ENCODE results near the gene OLR1. TPM values are rescaled to one million over a fixed set of nuclear protein-coding genes. Genes with fewer than 3 reads are reported as not detected.
A peak's percentile ranks its signal among the peaks of the same experiment; 100 is the strongest.

Gene OLR1
- total RNA-seq, 2 experiments from 2014 or later: not detected

GRCh38 chr12:10165421-10165820 lies 6.5 kb downstream of the OLR1 start:
- CTCF ChIA-PET: no interaction called here

GRCh38 chr12:10163084-10163483 lies 8.8 kb downstream of the OLR1 start:
- no peak for DNase-seq
- CTCF ChIA-PET: interaction anchor here (1.7 kb wide), 1 partner anchor 11 kb away, joined by 5 read pairs; no protein-coding TSS in a partner anchor
- POLR2A ChIA-PET: no interaction called here
- Mint-ChIP-seq H3K4me3 (no peak overlapping the region), H3K27ac (no peak overlapping the region), H3K27me3 (ENCODE audit: low read depth) (peaks cover 25% of the 10 kb centered on the region), H3K36me3 (ENCODE audit: low read depth) (no peaks in the 10 kb centered on the region), H3K4me1 (ENCODE audit: low read depth) (no peaks in the 10 kb centered on the region), H3K9me3 (ENCODE audit: insufficient read depth) (no peaks in the 10 kb centered on the region)
- ATAC-seq: no peak

More at GRCh38 chr12:10165421-10165820, 6.5 kb downstream of the OLR1 start:
- POLR2A ChIA-PET: no interaction called here
- ATAC-seq (no peak), DNase-seq (no peak)
- Mint-ChIP-seq H3K9me3 (ENCODE audit: insufficient read depth) (no peaks in the 10 kb centered on the region), H3K36me3 (ENCODE audit: low read depth) (no peaks in the 10 kb centered on the region), H3K4me1 (ENCODE audit: low read depth) (no peaks in the 10 kb centered on the region), H3K4me3 (no peak overlapping the region), H3K27ac (no peak overlapping the region), H3K27me3 (ENCODE audit: low read depth) (peaks cover 24% of the 10 kb centered on the region)

DNA sequence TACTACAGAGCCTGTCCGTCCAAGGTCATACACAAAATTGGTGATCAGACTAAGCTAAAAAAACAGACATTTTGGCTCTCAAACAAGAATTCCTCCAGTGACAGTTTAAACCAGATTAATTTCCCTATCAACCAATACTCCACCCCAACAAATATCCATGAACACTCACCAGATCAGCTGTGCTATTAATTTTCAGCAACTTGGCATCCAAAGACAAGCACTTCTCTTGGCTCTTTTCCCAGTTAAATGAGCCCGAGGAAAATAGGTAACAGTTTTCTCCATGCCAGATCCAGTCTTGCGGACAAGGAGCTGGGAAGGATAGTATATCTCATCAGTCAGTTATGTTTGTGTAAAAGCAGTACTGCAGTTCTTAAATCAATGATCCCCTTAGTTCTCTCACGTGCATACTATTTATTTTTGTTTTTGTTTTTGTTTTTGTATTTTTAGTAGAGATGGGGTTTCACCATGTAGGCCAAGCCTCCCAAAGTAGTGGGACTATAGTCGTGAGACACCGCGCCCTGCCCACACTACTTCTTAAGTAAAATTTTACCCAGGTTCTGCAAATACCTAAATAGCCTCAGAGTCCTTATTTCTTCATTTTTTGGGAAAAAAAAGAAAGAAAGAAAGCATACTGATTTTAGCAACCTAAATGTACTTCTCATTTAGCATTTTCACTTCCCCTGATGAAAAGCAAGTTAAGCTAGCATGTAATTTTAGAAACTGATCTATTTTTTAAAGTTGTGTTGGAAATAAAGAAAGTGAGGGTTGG lies 11.1 kb downstream of the OLR1 start:
- Mint-ChIP-seq H3K36me3 (ENCODE audit: low read depth) (no peaks in the 10 kb centered on the region), H3K4me1 (ENCODE audit: low read depth) (no peaks in the 10 kb centered on the region), H3K27ac (no peak overlapping the region), H3K4me3 (no peak overlapping the region), H3K27me3 (ENCODE audit: low read depth) (peaks cover 28% of the 10 kb centered on the region), H3K9me3 (ENCODE audit: insufficient read depth) (no peaks in the 10 kb centered on the region)
- ChIA-PET POLR2A (no interaction called here), CTCF (interaction anchor here (1.3 to 1.6 kb wide), 2 partner anchors 17 to 30 kb away, joined by 3 to 8 read pairs; no protein-coding TSS in a partner anchor)
- DNase-seq (no peak), ATAC-seq (no peak)

DNA sequence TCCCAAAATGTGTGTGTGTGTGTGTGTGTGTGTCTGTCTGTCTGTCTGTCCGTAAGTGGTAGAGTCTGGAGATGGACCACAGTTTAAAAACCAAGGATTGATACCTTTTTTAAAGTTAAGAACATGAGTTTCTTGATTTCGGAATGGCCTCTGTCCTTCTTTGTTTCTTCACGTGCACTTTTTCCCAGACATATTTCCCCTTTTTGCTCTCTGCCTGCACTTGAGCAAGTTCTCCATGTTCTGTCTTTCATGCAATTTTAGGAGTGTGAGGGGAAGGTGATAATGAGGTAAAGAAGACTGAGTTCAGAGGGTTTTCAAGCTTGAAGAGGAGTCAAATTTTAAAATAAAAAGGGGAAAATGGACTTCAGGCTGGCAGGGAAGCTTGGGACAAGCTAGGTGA lies 12.7 kb downstream of the OLR1 start:
- ATAC-seq: no peak
- H3K9me3 Mint-ChIP-seq (ENCODE audit: insufficient read depth): no peaks in the 10 kb centered on the region

GRCh38 chr12:10158406-10158805 lies 13.5 kb downstream of the OLR1 start:
- Mint-ChIP-seq H3K36me3 (ENCODE audit: low read depth) (no peaks in the 10 kb centered on the region), H3K27ac (no peak overlapping the region), H3K4me1 (ENCODE audit: low read depth) (peaks cover 9% of the 10 kb centered on the region), H3K27me3 (ENCODE audit: low read depth) (peaks cover 30% of the 10 kb centered on the region), H3K4me3 (no peak overlapping the region), H3K9me3 (ENCODE audit: insufficient read depth) (no peaks in the 10 kb centered on the region)
- ATAC-seq: no peak
- ChIA-PET POLR2A (no interaction called here), CTCF (no interaction called here)
- DNase-seq: no peak

More for the DNA sequence above, 12.7 kb downstream of the OLR1 start:
- Mint-ChIP-seq H3K36me3 (ENCODE audit: low read depth) (no peaks in the 10 kb centered on the region), H3K27me3 (ENCODE audit: low read depth) (peaks cover 26% of the 10 kb centered on the region), H3K4me3 (no peak overlapping the region), H3K4me1 (ENCODE audit: low read depth) (peaks cover under 1% of the 10 kb centered on the region), H3K27ac (no peak overlapping the region)
- ChIA-PET POLR2A (no interaction called here), CTCF (interaction anchor here (1.0 to 1.6 kb wide), 3 partner anchors 16 to 32 kb away, joined by 3 to 8 read pairs (median 4); no protein-coding TSS in a partner anchor)
- DNase-seq: no peak

DNA sequence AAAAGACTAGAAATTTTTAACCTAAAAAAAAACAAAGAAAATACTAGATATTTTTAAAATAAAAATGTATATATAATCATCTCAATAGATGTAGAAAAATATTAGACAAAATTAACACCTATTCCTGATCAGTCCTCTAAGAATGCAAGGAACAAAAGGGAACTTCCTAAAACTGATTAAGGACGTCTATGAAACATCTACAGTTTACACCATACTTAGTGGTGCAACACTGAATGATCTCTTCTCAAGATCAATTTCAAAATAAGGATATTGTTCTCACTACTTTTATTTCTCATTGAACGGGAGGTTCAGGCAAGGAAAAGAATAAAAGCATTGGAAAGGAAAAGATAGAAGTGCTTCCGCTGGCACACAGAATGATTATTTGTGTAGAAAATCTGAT lies 16.0 kb downstream of the OLR1 start:
- CTCF ChIA-PET: interaction anchor here (1.2 kb wide), 1 partner anchor 38 kb away, joined by 3 read pairs; no protein-coding TSS in a partner anchor
- POLR2A ChIA-PET: no interaction called here
- Mint-ChIP-seq H3K36me3 (ENCODE audit: low read depth) (no peaks in the 10 kb centered on the region), H3K27me3 (ENCODE audit: low read depth) (peaks cover 27% of the 10 kb centered on the region), H3K9me3 (ENCODE audit: insufficient read depth) (no peaks in the 10 kb centered on the region), H3K27ac (no peak overlapping the region), H3K4me3 (no peak overlapping the region), H3K4me1 (ENCODE audit: low read depth) (peaks cover 12% of the 10 kb centered on the region)
- ATAC-seq (no peak), DNase-seq (no peak)

GRCh38 chr12:10154145-10154496 lies 17.8 kb downstream of the OLR1 start:
- DNase-seq: no peak
- no peak overlapping the region for H3K27ac Mint-ChIP-seq
- peaks cover 12% of the 10 kb centered on the region for H3K4me1 Mint-ChIP-seq (ENCODE audit: low read depth)
- no peaks in the 10 kb centered on the region for H3K9me3 Mint-ChIP-seq (ENCODE audit: insufficient read depth)
- H3K4me3 Mint-ChIP-seq: peak overlapping the region; percentile 88
- peaks cover 14% of the 10 kb centered on the region for H3K27me3 Mint-ChIP-seq (ENCODE audit: low read depth)
- POLR2A ChIA-PET: no interaction called here
- ATAC-seq: no peak
- no peaks in the 10 kb centered on the region for H3K36me3 Mint-ChIP-seq (ENCODE audit: low read depth)
- CTCF ChIA-PET: interaction anchor here (0.6 to 3.1 kb wide), 7 partner anchors 11 to 596 kb away, joined by 3 to 34 read pairs (median 3); no protein-coding TSS in a partner anchor

- ChIA-PET POLR2A (interaction anchor here (1.6 kb wide), 1 partner anchor 519 kb away, joined by 5 read pairs; no protein-coding TSS in a partner anchor), CTCF (interaction anchor here (0.6 to 3.1 kb wide), 49 partner anchors 10 to 964 kb away, joined by 3 to 34 read pairs (median 4); partner anchors contain the start of genes CLEC7A and OLR1)
- peaks cover 12% of the 10 kb centered on the region for H3K4me1 Mint-ChIP-seq (ENCODE audit: low read depth)
- peak; percentile 73 for DNase-seq
- H3K4me3 Mint-ChIP-seq: peak overlapping the region; percentile 88
- peak overlapping the region; percentile 75 for H3K27ac Mint-ChIP-seq
- ATAC-seq: peak; percentile 83
- no peaks in the 10 kb centered on the region for H3K36me3 Mint-ChIP-seq (ENCODE audit: low read depth)
- peaks cover 12% of the 10 kb centered on the region for H3K27me3 Mint-ChIP-seq (ENCODE audit: low read depth)
- H3K9me3 Mint-ChIP-seq (ENCODE audit: insufficient read depth): no peaks in the 10 kb centered on the region
These were observed 18.4 kb downstream of the OLR1 start for GRCh38 chr12:10153271-10154144.

- no peak overlapping the region for H3K27ac Mint-ChIP-seq
- CTCF ChIA-PET: interaction anchor here (1.1 to 3.1 kb wide), 6 partner anchors 12 to 190 kb away, joined by 3 to 34 read pairs (median 4); no protein-coding TSS in a partner anchor
- peaks cover 23% of the 10 kb centered on the region for H3K27me3 Mint-ChIP-seq (ENCODE audit: low read depth)
- POLR2A ChIA-PET: no interaction called here
- no peak overlapping the region for H3K4me3 Mint-ChIP-seq
- ATAC-seq: no peak
- H3K36me3 Mint-ChIP-seq (ENCODE audit: low read depth): no peaks in the 10 kb centered on the region
- peaks cover 12% of the 10 kb centered on the region for H3K4me1 Mint-ChIP-seq (ENCODE audit: low read depth)
- DNase-seq: no peak
- no peaks in the 10 kb centered on the region for H3K9me3 Mint-ChIP-seq (ENCODE audit: insufficient read depth)
These were observed 20.3 kb downstream of the OLR1 start for GRCh38 chr12:10151621-10152020.

- no peak overlapping the region for H3K4me3 Mint-ChIP-seq
- peaks cover 20% of the 10 kb centered on the region for H3K27me3 Mint-ChIP-seq (ENCODE audit: low read depth)
- no peak for DNase-seq
- POLR2A ChIA-PET: interaction anchor here (1.2 kb wide), 1 partner anchor 13 kb away, joined by 3 read pairs; no protein-coding TSS in a partner anchor
- no peaks in the 10 kb centered on the region for H3K36me3 Mint-ChIP-seq (ENCODE audit: low read depth)
- no peak for ATAC-seq
- CTCF ChIA-PET: no interaction called here
- peaks cover under 1% of the 10 kb centered on the region for H3K4me1 Mint-ChIP-seq (ENCODE audit: low read depth)
- no peak overlapping the region for H3K27ac Mint-ChIP-seq
- no peaks in the 10 kb centered on the region for H3K9me3 Mint-ChIP-seq (ENCODE audit: insufficient read depth)
These were observed 24.1 kb downstream of the OLR1 start for GRCh38 chr12:10147714-10148403.

GRCh38 chr12:10142976-10143589 lies 28.8 kb downstream of the OLR1 start:
- Mint-ChIP-seq H3K27me3 (ENCODE audit: low read depth) (peaks cover 22% of the 10 kb centered on the region), H3K9me3 (ENCODE audit: insufficient read depth) (no peaks in the 10 kb centered on the region), H3K4me3 (no peak overlapping the region), H3K36me3 (ENCODE audit: low read depth) (no peaks in the 10 kb centered on the region), H3K4me1 (ENCODE audit: low read depth) (peaks cover 3% of the 10 kb centered on the region), H3K27ac (no peak overlapping the region)
- ChIA-PET POLR2A (interaction anchor here (0.6 kb wide), 1 partner anchor 231 kb away, joined by 3 read pairs; no protein-coding TSS in a partner anchor), CTCF (interaction anchor here (0.8 to 2.3 kb wide), 10 partner anchors 10 to 607 kb away, joined by 3 to 19 read pairs (median 4); no protein-coding TSS in a partner anchor)
- DNase-seq: no peak
- ATAC-seq: no peak
